ENCODE measurements around the gene SOCS2.

DNA sequence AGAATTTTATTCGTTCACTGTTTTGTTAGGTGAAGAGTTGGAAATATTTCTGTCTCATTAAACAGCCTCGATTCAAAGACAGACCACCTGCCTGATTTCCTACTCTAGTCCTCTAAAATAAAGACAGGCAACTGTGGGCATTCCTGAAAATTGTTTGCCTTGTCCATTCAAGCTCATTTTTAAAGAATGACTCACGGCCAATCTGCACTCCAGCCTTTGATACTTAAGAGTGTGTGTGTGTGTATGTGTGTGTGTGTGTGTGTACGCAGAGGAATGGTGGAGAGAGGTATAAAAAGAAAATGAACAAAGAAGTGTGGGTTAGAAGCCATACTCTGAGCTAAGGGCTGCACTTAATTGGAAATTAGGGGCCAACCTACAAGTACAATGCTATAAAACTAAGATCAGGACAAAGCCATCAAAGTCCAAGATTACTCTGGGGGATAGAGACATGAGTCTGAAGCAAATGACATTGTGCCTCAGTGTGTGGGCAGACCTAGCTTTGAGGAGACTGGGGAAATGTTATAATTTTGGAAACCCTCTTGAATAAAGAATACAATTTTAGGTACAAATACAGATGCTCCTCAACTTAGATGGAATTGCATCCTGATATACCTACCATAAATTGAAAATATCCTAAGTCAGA is 45.6 kb upstream of the SOCS2 start:
- TF ChIP-seq POLR2AphosphoS5 (IDR thresholded peaks at IDR 0.05; ENCODE audit: low read depth, low read length) (no peak), POLR2A (IDR thresholded peaks at IDR 0.05; ENCODE audit: low read depth, low read length) (no peak), POU2F2 (IDR thresholded peaks at IDR 0.05; ENCODE audit: low read depth, low read length) (no peak), TAF1 (IDR thresholded peaks at IDR 0.05; ENCODE audit: low read depth, low read length) (no peak)

Measured in GM12891 (cell line).